Common myeloid progenitor, CD34-positive (primary cell): Measurements from ENCODE around the gene LDB1. TPM values are rescaled to one million over a fixed set of nuclear protein-coding genes. Genes with fewer than 3 reads are reported as not detected.

ENCODE experiments used
- CTCF ChIA-PET: fragments of 350-600 bp; sonication (Branson Sonifier 250); formaldehyde crosslinking; loops from one replicate; lab custom pipeline; 2021; ENCODE audit warnings: antibody characterized with exemption; lab: Charles Lee
- POLR2A ChIA-PET: fragments of 350-600 bp; sonication (Branson Sonifier 250); formaldehyde crosslinking; loops from one replicate; lab custom pipeline; 2021; ENCODE audit warnings: antibody characterized with exemption; lab: Charles Lee
- DNase-seq, 3 donors: peaks; one replicate each; pipeline versions ENCODE4 v3.0.0 to v3.0.0-alpha.2; 2013
- H3K27ac ChIP-seq, 2 experiments: 1 replicate in 1 of 2; 2 replicates in 1 of 2; pipeline ENCODE4 v1.7.0; 2013; ENCODE audit warnings: inconsistent platforms in 2 of 2, low read length in 2 of 2, mild to moderate bottlenecking in 2 of 2, low read depth in 1 of 2, moderate library complexity in 1 of 2; ENCODE audit not compliant: severe bottlenecking in 2 of 2, insufficient read depth in 1 of 2, poor library complexity in 1 of 2
- H3K27me3 ChIP-seq, 5 experiments: replicated peaks in 2 of 5; 1 replicate in 3 of 5; 2 replicates in 2 of 5; pipeline versions ENCODE4 v1.6.1 to v1.7.0; 2013; ENCODE audit warnings: low read length in 4 of 5, mild to moderate bottlenecking in 2 of 5, moderate library complexity in 2 of 5, inconsistent platforms in 1 of 5; ENCODE audit not compliant: insufficient read depth in 5 of 5, control insufficient read depth in 4 of 5
- H3K36me3 ChIP-seq, 4 experiments: 1 replicate in 2 of 4; 2 replicates in 2 of 4; pipeline versions ENCODE4 v1.6.1 to v1.7.0; 2013; ENCODE audit warnings: low read length in 3 of 4, control low read depth in 1 of 4, mild to moderate bottlenecking in 1 of 4; ENCODE audit not compliant: control insufficient read depth in 4 of 4, insufficient read depth in 4 of 4
- H3K4me1 ChIP-seq, 4 experiments: 1 replicate in 3 of 4; 2 replicates in 1 of 4; pipeline versions ENCODE4 v1.6.1 to v1.7.1; 2013; ENCODE audit warnings: low read length in 3 of 4, mild to moderate bottlenecking in 3 of 4, control low read depth in 1 of 4, inconsistent platforms in 1 of 4, moderate library complexity in 1 of 4; ENCODE audit not compliant: control insufficient read depth in 4 of 4, insufficient read depth in 4 of 4; ENCODE audit errors: control extremely low read depth in 1 of 4
- H3K4me3 ChIP-seq, 7 experiments: 1 replicate in 4 of 7; 2 replicates in 3 of 7; pipeline versions ENCODE4 v1.5.1 to v1.7.0; 2013; ENCODE audit warnings: mild to moderate bottlenecking in 7 of 7, low read length in 6 of 7, moderate library complexity in 6 of 7, inconsistent platforms in 2 of 7, low read depth in 2 of 7, control low read depth in 1 of 7; ENCODE audit not compliant: insufficient read depth in 4 of 7, control insufficient read depth in 1 of 7; ENCODE audit errors: extremely low read depth in 1 of 7
- H3K9me3 ChIP-seq, 5 experiments: 1 replicate in 4 of 5; 2 replicates in 1 of 5; pipeline versions ENCODE4 v1.6.1 to v1.7.1; 2013; ENCODE audit warnings: low read length in 4 of 5, mild to moderate bottlenecking in 2 of 5, inconsistent platforms in 1 of 5, low read depth in 1 of 5, moderate library complexity in 1 of 5; ENCODE audit not compliant: control insufficient read depth in 4 of 5, insufficient read depth in 2 of 5; ENCODE audit errors: control extremely low read depth in 1 of 5
- WGBS: methylation state at CpG from one replicate; pipeline ENCODE4 v1.1.5; 2013; ENCODE audit not compliant: insufficient coverage; 5-methylcytosine and 5-hydroxymethylcytosine counted together
- polyA plus RNA-seq: library from polyadenylated mRNA; unstranded; fragments of 120-200 nt; gene quantifications from one replicate; pipeline ENCODE4 v1.2.1, GENCODE V29; 2013

Gene LDB1, protein sequence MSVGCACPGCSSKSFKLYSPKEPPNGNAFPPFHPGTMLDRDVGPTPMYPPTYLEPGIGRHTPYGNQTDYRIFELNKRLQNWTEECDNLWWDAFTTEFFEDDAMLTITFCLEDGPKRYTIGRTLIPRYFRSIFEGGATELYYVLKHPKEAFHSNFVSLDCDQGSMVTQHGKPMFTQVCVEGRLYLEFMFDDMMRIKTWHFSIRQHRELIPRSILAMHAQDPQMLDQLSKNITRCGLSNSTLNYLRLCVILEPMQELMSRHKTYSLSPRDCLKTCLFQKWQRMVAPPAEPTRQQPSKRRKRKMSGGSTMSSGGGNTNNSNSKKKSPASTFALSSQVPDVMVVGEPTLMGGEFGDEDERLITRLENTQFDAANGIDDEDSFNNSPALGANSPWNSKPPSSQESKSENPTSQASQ
- polyA plus RNA-seq: 110 TPM

GRCh38 chr10:102120142-102120990 lies at the start of gene LDB1:
TSS of gene LDB1 (minus strand) at chr10:102120368. CDS start at chr10:102120110, 258 bp downstream.
- POLR2A ChIA-PET: interaction anchor here (1.1 to 1.4 kb wide), 2 partner anchors 12 to 39 kb away, joined by 3 to 4 read pairs; partner anchors contain the start of gene PPRC1
- peaks cover 0 to 4% (median 0%) of the 10 kb centered on the region in 4 experiments for H3K36me3 ChIP-seq
- CTCF ChIA-PET: interaction anchor here (1.7 kb wide), 1 partner anchor 47 kb away, joined by 7 read pairs; no protein-coding TSS in a partner anchor
- H3K27ac ChIP-seq: peak within 1 kb of the TSS; percentile 79 to 89
- peaks cover 20 to 63% (median 53%) of the 10 kb centered on the region in 4 experiments for H3K4me1 ChIP-seq
- H3K4me3 ChIP-seq: peak within 1 kb of the TSS; percentile 64 to 95 (median 91)
- H3K27me3 ChIP-seq: no peaks in the 10 kb centered on the region
- WGBS: 0% methylated on average over 80 of the region's 104 CpGs
- peak; percentile 72 to 89 (median 81) for DNase-seq
- no peaks in the 10 kb centered on the region for H3K9me3 ChIP-seq

- no CpG with 5 or more reads among the region's 1 CpG for WGBS
- H3K27ac ChIP-seq: no peak overlapping the region
Observed at GRCh38 chr10:102167861-102168260, 47.7 kb upstream of the LDB1 start.

DNA sequence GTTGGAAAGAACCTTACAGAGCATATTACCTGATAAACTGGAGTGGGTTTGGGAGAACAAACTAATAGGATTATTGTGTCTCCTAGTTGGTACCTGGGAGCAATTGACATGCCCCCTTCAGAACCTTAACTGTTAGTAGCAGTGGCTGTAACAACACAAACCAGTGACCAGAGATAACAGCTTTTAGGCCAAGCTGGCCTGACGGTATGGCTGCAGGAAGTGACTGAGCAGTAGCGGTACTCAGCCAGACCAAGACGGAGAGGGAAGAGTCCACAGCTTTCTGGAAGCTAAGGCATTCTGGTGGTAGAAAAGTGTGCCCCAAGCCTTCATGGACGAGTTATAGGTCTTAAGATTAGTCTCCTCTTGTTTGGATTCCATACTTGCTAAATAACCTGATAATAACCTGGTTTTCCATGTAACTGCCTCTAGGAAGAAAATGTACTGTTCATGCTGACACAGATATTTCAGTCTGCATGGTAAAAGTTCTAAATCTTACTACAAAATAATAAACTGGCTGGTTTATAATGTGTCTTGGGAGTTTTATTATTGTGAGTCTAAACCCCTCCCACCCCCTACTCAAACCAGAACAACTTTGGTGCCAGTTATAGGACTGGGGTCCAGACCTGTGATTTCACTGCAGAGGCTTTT lies 43.3 kb upstream of the LDB1 start:
- Histone ChIP-seq H3K27me3 (no peaks in the 10 kb centered on the region), H3K4me1 (no peaks in the 10 kb centered on the region), H3K27ac (peak overlapping the region in 1 of 2 experiments; percentile 28), H3K9me3 (no peaks in the 10 kb centered on the region), H3K36me3 (peaks cover 20 to 56% (median 44%) of the 10 kb centered on the region in 4 experiments), H3K4me3 (no peak overlapping the region)
- 69% methylated on average over 3 of the region's 4 CpGs for WGBS
- CTCF ChIA-PET: interaction anchor here (1.2 kb wide), 1 partner anchor 24 kb away, joined by 3 read pairs; no protein-coding TSS in a partner anchor
- DNase-seq: no peak
- POLR2A ChIA-PET: no interaction called here

More at GRCh38 chr10:102167861-102168260, 47.7 kb upstream of the LDB1 start:
- peaks cover 0 to 2% (median 0%) of the 10 kb centered on the region in 5 experiments for H3K27me3 ChIP-seq
- H3K9me3 ChIP-seq: no peaks in the 10 kb centered on the region
- peaks cover 0 to 13% (median 8%) of the 10 kb centered on the region in 4 experiments for H3K36me3 ChIP-seq
- ChIA-PET CTCF (interaction anchor here (1.2 to 4.8 kb wide), 6 partner anchors 10 to 205 kb away, joined by 3 to 62 read pairs (median 4); no protein-coding TSS in a partner anchor), POLR2A (interaction anchor here (0.7 kb wide), 1 partner anchor 244 kb away, joined by 3 read pairs; no protein-coding TSS in a partner anchor)
- no peak for DNase-seq
- H3K4me1 ChIP-seq: peaks cover 0 to 3% (median 3%) of the 10 kb centered on the region in 4 experiments
- H3K4me3 ChIP-seq: no peak overlapping the region

DNA sequence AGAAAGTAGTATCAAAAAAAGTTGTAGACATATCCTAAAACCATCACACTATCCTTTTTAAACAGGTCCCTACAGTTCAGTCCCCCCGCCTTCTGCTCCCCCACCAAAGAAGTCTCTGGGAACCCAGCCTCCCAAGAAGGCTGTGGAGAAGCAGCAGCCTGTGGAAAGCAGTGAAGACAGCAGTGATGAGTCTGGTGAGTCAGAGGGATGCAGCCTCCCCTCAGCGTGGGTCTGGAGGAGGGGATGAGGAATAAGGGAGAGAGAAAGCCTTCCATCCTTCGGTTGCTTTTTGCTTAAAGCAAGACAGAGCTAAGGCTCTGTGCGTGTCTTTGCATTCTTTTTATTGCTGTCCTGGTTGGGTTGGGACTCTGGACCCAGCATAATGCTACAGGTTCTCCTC lies 39.7 kb upstream of the LDB1 start:
- Histone ChIP-seq H3K4me3 (no peak overlapping the region), H3K4me1 (no peaks in the 10 kb centered on the region), H3K9me3 (no peaks in the 10 kb centered on the region), H3K36me3 (peaks cover 21 to 88% (median 67%) of the 10 kb centered on the region in 4 experiments), H3K27ac (no peak overlapping the region), H3K27me3 (no peaks in the 10 kb centered on the region)
- 100% methylated on average over 2 of the region's 4 CpGs for WGBS
- DNase-seq: no peak
- CTCF ChIA-PET: interaction anchor here (0.8 to 1.2 kb wide), 3 partner anchors 9 to 13 kb away, joined by 3 to 10 read pairs (median 4); no protein-coding TSS in a partner anchor
- POLR2A ChIA-PET: interaction anchor here (1.4 kb wide), 1 partner anchor 39 kb away, joined by 4 read pairs; no protein-coding TSS in a partner anchor

- no peaks in the 10 kb centered on the region for H3K27me3 ChIP-seq
- H3K36me3 ChIP-seq: peaks cover 21 to 92% (median 68%) of the 10 kb centered on the region in 4 experiments
- CTCF ChIA-PET: no interaction called here
- peaks cover 0 to 5% (median 1%) of the 10 kb centered on the region in 4 experiments for H3K4me1 ChIP-seq
- POLR2A ChIA-PET: interaction anchor here (0.5 to 1.4 kb wide), 2 partner anchors 19 to 38 kb away, joined by 4 to 5 read pairs; no protein-coding TSS in a partner anchor
- H3K4me3 ChIP-seq: no peak overlapping the region
- WGBS: 100% methylated on average over 3 of the region's 5 CpGs
- H3K9me3 ChIP-seq: no peaks in the 10 kb centered on the region
- no peak overlapping the region for H3K27ac ChIP-seq
- no peak for DNase-seq
Observed at GRCh38 chr10:102159051-102159597, 39.0 kb upstream of the LDB1 start.

- no peaks in the 10 kb centered on the region for H3K9me3 ChIP-seq
- POLR2A ChIA-PET: interaction anchor here (1.1 kb wide), 1 partner anchor 42 kb away, joined by 3 read pairs; no protein-coding TSS in a partner anchor
Observed at GRCh38 chr10:102157224-102157623, 37.1 kb upstream of the LDB1 start.

More at GRCh38 chr10:102157224-102157623, 37.1 kb upstream of the LDB1 start:
- WGBS: 97% methylated on average over 3 of the region's 3 CpGs
- Histone ChIP-seq H3K4me1 (peaks cover 7 to 17% (median 12%) of the 10 kb centered on the region in 4 experiments), H3K4me3 (no peak overlapping the region), H3K27ac (peak overlapping the region in 1 of 2 experiments; percentile 6), H3K36me3 (peaks cover 18 to 75% (median 59%) of the 10 kb centered on the region in 4 experiments), H3K27me3 (no peaks in the 10 kb centered on the region)
- no peak for DNase-seq
- CTCF ChIA-PET: interaction anchor here (1.2 to 2.1 kb wide), 4 partner anchors 10 to 84 kb away, joined by 4 to 9 read pairs (median 6); no protein-coding TSS in a partner anchor
